ENCODE results near the gene SH3TC2. TPM values are rescaled to one million over a fixed set of nuclear protein-coding genes. Genes with fewer than 3 reads are reported as not detected.
A peak's percentile ranks its signal among the peaks of the same experiment; 100 is the strongest.

The SH3TC2 gene
- polyA plus RNA-seq, 1 donor (not counting 4 experiments of a cell fraction or from before 2014, with no cell fraction given) = 19.0 TPM

DNA sequence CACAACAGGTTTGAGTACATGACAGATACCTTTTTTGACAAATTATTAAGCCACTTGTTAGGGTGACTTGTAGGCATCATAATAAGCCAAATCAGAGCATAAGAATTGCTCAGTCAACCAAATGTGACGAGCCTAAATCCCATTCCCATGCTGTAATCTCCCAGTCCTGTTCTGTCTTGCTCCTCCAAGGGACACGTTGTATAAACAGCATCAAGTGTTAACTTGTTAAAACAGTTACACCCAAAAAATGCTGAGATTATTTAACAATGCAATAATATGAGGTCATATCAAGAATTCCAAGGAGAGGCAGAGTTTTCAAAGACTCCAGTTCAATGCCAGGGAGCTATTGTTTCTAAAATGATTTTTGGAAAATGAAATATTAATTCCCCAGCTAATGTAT, 76.2 kb downstream of the SH3TC2 start:
- H3K27ac ChIP-seq (ENCODE audit: control insufficient read depth, insufficient read depth, low read length) = peak overlapping the region; percentile 91
- H3K9me3 ChIP-seq (ENCODE audit: control insufficient read depth, low read depth, low read length) = no peaks in the 10 kb centered on the region
- no peaks in the 10 kb centered on the region for H3K36me3 ChIP-seq (ENCODE audit: control insufficient read depth in 2 of 2, extremely low read depth in 1 of 2, insufficient read depth in 2 of 2, low read length in 2 of 2)
- TF ChIP-seq, protein P1, sequence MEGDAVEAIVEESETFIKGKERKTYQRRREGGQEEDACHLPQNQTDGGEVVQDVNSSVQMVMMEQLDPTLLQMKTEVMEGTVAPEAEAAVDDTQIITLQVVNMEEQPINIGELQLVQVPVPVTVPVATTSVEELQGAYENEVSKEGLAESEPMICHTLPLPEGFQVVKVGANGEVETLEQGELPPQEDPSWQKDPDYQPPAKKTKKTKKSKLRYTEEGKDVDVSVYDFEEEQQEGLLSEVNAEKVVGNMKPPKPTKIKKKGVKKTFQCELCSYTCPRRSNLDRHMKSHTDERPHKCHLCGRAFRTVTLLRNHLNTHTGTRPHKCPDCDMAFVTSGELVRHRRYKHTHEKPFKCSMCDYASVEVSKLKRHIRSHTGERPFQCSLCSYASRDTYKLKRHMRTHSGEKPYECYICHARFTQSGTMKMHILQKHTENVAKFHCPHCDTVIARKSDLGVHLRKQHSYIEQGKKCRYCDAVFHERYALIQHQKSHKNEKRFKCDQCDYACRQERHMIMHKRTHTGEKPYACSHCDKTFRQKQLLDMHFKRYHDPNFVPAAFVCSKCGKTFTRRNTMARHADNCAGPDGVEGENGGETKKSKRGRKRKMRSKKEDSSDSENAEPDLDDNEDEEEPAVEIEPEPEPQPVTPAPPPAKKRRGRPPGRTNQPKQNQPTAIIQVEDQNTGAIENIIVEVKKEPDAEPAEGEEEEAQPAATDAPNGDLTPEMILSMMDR (optimal IDR thresholded peaks at IDR 0.05 in 1 of 3, IDR thresholded peaks at IDR 0.05 in 1 of 3, conservative IDR thresholded peaks at IDR 0.05 in 1 of 3; ENCODE audit: extremely low read depth in 1 of 3, insufficient read depth in 2 of 3, low read length in 3 of 3) = no peak
- no peak for TF ChIP-seq EZH2 (IDR thresholded peaks at IDR 0.05; ENCODE audit: low read length)
- no peak overlapping the region for H3K4me3 ChIP-seq (ENCODE audit: control insufficient read depth in 2 of 3, extremely low read depth in 1 of 3, insufficient read depth in 2 of 3, low read depth in 1 of 3, low read length in 3 of 3)
- H3K79me2 ChIP-seq (ENCODE audit: control insufficient read depth, insufficient read depth, low read length) = no peaks in the 10 kb centered on the region
- no peaks in the 10 kb centered on the region for H3K27me3 ChIP-seq (ENCODE audit: control insufficient read depth, extremely low read depth, insufficient read depth, low read length)
- H2AFZ ChIP-seq (ENCODE audit: control insufficient read depth, low read length) = no peak overlapping the region
- dilution Hi-C loops (cut with MboI; ENCODE audit: extremely low pct_ligation_motif_present, low sequenced_read_pairs) = no loop called here
- DNase-seq (ENCODE audit: low read depth, low spot score) (no peak), FAIRE-seq (peak; percentile 99)
- H3K4me2 ChIP-seq (ENCODE audit: control insufficient read depth, extremely low read depth, insufficient read depth, low read depth, low read length) = peak overlapping the region; percentile 44
- no peaks in the 10 kb centered on the region for H3K9me1 ChIP-seq (ENCODE audit: control insufficient read depth, extremely low read depth, insufficient read depth, low read length)
- H4K20me1 ChIP-seq (ENCODE audit: control insufficient read depth, extremely low read depth, insufficient read depth, low read length) = no peaks in the 10 kb centered on the region
- H3K9ac ChIP-seq (ENCODE audit: control insufficient read depth, extremely low read depth, insufficient read depth, low read length) = peak overlapping the region; percentile 62
- peaks cover 69% of the 10 kb centered on the region for H3K4me1 ChIP-seq (ENCODE audit: control insufficient read depth, extremely low read depth, insufficient read depth, low read length)

DNA sequence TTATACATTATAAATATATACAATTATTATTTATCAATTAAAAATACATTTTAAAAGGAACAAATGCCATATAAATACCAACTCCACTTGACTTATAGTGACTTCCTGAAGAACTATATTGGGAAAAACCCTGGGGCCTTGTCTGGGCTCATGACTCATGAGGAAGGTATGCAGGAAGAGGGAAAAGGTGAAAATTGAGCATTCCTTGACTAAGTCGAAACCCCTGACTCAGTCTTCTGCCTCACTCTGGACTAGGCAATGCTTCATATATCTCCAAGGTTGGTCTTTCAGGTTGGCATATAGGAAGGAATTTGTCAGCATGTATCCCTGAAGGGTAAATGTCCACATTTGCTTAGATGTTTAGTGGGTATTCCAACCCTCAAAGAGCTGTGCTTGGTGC, 78.5 kb downstream of the SH3TC2 start:
- Histone ChIP-seq H4K20me1 (ENCODE audit: control insufficient read depth, extremely low read depth, insufficient read depth, low read length) (no peaks in the 10 kb centered on the region), H2AFZ (ENCODE audit: control insufficient read depth, low read length) (no peak overlapping the region), H3K4me3 (ENCODE audit: control insufficient read depth in 2 of 3, extremely low read depth in 1 of 3, insufficient read depth in 2 of 3, low read depth in 1 of 3, low read length in 3 of 3) (no peak overlapping the region), H3K4me2 (ENCODE audit: control insufficient read depth, extremely low read depth, insufficient read depth, low read depth, low read length) (peak overlapping the region; percentile 48), H3K4me1 (ENCODE audit: control insufficient read depth, extremely low read depth, insufficient read depth, low read length) (peaks cover 53% of the 10 kb centered on the region), H3K79me2 (ENCODE audit: control insufficient read depth, insufficient read depth, low read length) (no peaks in the 10 kb centered on the region), H3K36me3 (ENCODE audit: control insufficient read depth in 2 of 2, extremely low read depth in 1 of 2, insufficient read depth in 2 of 2, low read length in 2 of 2) (no peaks in the 10 kb centered on the region), H3K9me3 (ENCODE audit: control insufficient read depth, low read depth, low read length) (no peaks in the 10 kb centered on the region), H3K27ac (ENCODE audit: control insufficient read depth, insufficient read depth, low read length) (peak overlapping the region; percentile 91), H3K9me1 (ENCODE audit: control insufficient read depth, extremely low read depth, insufficient read depth, low read length) (no peaks in the 10 kb centered on the region), H3K27me3 (ENCODE audit: control insufficient read depth, extremely low read depth, insufficient read depth, low read length) (no peaks in the 10 kb centered on the region), H3K9ac (ENCODE audit: control insufficient read depth, extremely low read depth, insufficient read depth, low read length) (peak overlapping the region; percentile 39)
- DNase-seq (ENCODE audit: low read depth, low spot score) (no peak), FAIRE-seq (peak; percentile 100)
- no peak for TF ChIP-seq EZH2 (IDR thresholded peaks at IDR 0.05; ENCODE audit: low read length)
- TF ChIP-seq, protein P1 (optimal IDR thresholded peaks at IDR 0.05 in 1 of 3, IDR thresholded peaks at IDR 0.05 in 1 of 3, conservative IDR thresholded peaks at IDR 0.05 in 1 of 3; ENCODE audit: extremely low read depth in 1 of 3, insufficient read depth in 2 of 3, low read length in 3 of 3) = no peak
- dilution Hi-C loops (cut with MboI; ENCODE audit: extremely low pct_ligation_motif_present, low sequenced_read_pairs) = no loop called here

Data from keratinocyte (primary cell).